Smooth muscle cell of the brain vasculature (primary cell): ENCODE data around the gene USP47.
A peak's percentile ranks its signal among the peaks of the same experiment; 100 is the strongest.

Experiments used
- DNase-seq: peaks from one replicate; pipeline ENCODE4 v3.0.0-alpha.2; 2012; ENCODE audit warnings: low read depth, low spot score

Gene USP47

DNA sequence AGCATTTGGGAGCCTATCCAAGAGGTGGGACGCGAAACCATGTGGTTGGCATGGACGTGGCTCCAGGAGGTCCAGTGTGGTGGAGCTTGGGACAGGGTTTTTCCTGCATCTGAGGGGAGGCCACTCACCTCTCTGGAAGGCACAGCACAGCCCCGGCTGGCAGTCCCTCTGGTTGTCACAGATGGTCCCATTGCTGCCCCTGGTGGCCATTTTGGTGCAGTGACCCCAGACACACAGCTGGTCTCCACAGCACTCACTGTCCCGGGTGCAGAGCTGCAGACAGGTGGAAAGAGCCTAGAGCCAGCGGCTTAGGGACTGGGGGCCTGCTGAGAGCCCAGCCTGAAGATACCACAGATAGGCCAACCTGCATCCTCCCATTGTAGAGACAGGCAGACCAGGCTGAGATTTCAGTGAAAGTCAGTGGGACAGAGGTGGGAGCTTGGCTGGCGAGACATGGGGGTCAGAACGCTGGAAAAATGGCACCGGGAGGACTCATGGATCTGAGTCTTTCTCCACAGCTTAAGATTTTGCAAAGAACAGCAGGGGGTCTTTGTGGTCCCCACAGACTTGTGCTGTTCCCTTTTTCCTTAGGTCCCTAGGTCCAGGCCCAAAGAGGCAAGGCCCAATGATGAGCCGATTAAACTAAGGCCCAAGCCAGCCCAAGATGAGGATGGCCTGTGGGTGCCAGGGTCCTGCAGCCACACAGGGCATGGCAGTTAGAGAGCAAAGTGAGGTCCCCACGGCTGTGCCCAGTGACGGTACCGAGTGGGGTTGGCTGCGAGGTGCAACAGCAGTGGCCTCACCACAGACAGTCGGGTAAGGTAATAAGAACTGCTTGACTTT, 125.3 kb downstream of the USP47 start:
- DNase-seq, result no peak

DNA sequence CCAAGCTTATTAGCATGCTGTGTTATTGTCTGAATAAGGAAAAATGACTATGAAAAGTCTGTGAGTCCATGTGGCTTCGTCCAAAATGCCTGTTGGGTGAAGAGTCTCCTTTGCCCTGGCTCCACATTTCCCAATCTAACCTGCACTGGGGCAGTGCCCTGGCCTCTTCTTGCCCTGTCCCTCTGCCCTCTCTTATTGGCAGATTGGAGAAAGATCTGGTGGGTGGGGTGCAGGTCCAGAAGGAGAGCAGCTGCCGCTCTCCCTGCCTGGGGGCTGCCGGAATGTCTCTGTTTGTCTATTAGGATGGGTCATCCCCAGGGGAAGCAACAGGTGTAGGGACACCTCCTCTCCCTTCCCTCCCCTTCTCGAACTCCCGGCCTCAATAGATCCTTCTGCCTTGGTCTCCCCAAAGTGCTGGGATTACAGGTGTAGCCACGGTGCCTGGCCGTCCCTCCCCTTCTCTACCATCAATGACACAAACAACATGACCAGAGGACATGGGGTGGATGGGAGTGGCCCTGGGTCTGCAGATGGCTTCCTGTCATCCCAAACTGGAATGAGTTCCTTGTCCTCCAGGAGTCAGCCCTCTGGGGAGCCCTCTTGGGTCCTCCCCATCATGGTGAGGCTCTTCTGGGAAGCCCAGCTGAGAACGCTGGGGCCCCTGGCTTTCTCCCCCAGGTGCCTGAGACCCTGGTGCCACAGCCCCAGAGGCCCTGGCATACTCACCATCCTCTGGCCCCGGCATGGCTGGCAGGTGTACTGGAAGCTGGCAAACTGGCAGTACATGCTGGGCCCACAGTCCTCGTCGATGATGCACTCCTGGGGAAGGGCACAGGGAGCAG, 126.1 kb downstream of the USP47 start:
- no peak for DNase-seq

DNA sequence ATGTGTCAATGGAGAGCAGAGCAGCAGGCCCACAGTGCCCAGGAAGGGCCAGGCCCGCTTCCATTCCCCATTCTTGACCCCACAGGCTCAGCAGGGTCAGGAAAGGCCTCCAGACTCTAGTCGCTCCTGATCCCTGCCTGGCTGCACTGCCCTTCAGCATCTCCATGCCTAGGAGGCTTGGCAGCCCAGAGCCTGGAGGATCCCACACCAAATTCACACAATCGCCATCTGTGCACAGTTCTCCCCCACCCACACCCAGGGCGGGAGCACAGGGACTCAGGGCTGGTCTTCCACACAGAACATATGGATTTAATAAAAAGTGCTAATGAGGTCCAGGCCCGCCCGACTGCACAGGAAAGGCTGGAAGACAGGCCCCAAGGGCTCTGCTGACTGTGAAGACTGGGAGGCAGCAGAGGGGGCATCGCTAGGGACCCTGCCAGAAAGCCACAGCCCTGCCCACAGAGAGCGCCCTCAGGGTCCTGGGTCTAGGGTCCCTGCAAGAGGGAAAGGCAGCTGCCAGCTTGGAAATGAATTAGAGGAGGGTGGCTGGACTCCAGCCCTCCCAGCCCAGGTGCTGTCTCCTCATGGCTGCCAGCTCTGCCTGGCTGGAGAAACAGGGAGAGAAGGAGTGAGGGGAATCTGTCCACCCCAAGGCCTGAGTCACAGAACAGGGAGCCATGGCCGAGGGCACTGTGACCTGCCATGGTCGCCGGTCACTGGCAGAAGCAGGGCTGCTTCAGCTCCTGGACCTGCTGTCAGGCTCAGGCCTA, 126.9 kb downstream of the USP47 start:
- DNase-seq, result no peak

DNA sequence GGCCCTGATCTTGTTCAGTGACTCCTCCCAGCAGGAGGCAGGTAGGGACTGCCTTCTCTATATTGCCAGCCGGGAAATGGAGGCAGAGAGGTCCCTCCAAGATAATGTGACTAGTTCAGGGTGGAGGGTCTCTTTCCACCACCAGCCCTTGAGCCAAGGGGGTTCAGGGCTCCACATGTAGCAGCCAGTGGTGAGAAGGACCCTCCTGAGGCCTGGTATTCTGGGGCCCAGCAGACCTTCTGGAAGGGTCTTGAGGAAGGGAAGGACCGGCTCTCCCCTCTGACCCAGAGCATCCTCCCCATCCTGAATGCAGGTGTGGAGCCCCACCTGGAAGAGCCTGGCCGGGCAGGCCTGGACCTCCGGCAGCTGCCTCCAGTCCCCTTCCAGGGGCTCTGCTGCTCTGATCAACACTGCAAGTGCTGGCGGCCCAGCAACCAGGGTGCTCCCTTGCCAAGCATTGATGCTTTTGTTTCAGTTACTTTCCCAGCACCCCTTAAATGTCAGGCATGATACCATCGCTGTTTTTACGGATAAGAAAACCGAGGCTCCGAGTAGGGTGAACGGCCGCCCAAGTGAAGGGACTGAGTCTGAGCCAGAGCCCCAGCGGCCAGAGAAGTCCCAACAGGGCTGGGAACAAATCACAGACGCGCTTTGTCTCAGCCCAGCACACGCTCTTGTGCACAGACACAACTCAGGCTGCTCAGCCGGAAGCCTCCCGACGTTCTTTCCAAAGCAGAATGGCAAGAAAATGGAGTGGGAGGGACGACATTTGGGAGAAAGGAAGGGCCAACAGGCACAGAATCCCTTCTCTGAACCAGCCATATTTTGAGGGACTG, 127.8 kb downstream of the USP47 start:
- DNase-seq, result no peak

DNA sequence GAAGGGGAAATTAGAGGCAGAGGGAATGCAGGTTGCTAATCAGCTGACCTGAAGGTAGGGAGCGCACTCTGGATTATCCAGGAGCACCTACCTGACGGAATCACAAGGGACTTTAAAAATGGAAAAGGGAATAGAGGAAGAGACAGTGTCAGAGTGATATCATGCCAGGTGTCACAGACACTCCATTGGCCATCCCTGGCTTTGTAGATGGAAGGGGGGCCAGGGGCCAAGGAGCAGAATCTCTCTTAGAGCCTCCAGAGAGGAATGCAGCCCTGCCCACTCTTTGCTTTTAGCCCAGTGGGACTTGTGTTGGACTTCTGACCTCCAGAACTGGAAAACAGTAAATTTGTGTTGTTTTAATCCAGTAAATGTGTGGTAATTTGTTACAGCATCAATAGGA, 128.8 kb downstream of the USP47 start:
- no peak for DNase-seq

DNA sequence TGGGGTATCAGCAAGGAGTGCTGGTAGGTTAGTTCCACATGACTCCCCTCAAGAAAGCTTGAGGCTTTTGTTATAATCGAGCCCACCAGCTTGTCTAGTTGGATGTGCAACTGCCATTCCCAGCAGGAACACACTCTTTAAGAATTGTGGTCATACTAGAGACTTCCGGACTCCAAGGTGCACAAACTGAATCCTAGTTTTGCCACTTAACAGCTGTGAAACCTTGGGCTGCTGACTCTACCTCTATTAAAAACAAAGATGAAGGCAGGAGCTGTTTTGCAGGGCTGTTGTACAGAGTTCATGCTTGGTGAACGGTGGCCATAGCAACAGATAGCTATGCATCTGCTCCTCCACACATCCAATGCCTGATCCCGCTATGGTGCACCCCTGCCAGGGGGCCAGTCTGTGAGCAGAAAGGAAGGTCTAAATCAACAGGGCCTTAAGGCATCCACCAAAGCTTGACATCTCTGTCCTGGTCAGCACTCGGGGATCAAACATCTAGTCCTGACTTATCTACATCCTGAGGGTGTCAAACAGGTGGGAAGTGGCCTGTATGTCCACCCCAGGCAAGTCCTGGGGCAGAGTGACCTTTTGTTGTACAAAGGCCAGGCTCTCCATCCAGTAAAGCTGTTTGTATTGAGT, 130.3 kb downstream of the USP47 start:
- DNase-seq, result no peak

DNA sequence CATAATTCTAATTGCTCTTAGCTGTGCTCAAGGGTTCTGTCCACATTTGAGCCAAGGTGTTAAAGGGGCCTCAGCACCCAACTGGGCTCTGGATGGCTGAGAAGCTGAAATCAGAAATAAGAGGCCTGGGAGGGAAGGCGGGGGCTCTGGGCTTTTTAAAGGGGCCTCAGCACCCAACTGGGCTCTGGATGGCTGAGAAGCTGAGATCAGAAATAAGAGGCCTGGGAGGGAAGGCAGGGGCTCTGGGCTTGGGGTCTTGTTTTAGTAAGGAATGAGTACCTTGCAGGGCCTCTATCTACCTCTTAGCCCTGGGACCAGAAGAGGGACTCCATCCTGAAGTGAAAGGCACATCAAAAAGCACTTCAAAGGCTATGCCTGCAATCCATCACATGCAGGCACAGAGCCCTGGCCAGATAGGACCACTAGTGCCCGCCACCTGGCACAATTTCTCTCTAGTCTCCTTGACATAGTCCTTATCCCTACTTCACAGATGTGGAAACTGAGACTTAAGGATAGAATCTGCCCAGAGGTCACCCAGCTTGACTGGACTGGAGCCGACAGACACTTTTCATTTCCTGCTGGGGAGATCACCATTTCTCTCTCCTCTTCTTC, 131.1 kb downstream of the USP47 start:
- DNase-seq, result no peak

DNA sequence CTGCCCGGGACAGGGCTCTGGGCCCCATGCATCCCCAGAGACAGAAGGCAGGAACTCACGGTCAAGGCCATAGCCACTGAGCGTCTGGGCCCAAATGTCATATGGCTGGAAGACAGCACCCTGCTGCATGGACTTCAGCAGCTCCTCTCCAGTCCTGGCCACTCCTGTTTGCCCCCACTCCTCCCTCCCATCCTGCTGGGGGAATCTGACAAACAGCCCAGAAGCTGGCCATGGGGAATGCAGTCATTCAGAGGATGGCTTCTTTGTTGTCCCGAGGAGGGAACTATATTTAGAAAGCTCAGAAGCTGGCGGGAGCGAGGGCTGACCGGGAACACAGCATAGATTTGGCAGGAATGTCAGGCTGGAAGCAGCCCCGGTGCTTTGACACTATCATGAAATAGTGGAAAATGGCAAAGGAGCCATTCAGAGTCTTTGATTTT, 131.6 kb downstream of the USP47 start:
- no peak for DNase-seq

DNA sequence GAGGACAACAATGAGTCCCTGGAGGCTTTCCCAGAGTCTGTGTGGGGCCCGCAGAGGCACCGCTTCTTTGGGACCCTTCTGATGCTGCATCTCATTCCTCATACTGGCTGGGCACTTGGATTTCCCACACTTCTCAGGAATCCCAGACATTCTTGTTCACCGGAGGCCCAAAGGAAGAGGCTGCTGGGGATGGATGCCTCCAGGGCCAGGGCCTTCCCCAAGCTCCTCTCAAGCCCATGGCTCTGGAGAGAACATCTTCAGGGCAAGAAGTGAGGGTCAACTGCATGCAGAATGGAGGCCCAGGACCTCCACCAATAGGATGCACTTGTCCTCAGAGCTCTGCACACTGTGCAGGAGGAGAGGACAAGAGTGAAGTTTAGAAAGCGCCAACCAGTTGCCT, 132.1 kb downstream of the USP47 start:
- no peak for DNase-seq

DNA sequence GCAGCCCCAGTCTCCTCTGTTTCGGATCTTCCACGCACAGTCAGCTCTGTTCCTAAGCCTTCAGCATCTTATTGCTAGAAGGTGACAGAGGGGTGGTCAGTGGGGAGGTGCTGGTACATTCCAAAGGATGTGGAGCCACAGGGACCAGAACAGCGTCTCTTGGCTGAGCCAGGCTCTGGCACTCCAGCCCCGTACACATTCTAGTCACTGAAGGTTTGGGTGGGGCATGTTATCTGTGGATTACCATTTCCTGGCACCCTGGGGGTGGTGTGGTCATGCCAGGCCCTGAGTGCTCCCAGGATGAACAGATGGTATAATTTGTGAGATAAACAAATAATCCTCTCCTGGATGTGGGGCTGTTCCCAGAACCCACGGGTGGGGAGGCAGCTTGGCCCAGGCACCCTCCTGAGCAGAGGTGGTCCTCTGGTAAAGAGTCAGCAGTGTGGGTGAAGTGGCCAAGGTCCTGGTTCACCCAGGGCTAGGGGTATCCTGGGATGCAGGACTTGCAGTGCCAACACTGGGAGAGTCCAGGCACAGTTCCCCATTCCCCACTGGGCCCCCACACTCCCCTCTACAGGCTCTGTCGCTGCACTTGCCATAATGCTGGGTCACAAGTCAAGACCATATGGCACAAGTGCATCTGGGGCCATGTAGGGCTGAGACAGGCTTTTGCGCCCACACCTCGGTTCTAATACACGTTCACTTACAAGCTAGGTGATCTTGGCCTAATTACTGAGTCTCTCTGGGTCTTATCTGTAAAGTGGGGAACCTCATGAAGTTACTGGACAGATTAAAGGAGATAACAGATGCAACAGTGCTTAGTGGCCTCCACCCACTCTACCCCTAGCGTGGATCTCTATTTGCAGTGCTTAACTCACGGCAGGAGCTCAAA, 133.7 kb downstream of the USP47 start:
- no peak for DNase-seq

DNA sequence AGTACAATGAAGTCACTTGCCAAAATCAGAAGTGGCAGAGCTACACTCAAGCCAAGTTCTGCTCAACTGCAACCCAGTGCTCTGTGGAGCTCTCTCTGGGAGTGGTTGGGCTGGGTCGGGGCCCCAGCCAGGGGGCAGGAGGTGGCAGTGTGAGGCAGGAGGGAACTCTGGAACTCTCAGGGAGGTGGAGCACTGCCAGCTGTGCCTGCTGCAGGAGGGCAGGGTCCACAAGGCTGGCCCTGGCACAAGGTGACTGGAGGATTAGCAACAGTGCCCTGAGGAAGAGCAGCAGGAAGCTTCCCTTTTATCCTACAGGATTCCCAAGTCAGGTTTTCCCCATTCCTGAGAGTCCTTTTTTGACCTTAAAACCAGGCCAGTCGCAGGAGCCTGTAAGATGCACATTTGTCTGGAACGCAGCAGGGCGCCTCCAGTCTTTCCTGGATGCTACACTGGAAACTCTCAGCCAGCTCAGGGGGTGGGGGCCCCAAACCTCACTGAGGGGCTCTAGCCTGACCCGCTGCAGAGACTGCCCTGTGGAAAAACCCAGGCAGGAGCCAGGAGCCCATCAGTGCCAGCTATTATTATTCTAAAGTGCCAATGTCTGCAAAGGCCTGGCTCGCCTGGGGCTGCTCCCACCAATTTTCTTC, 134.8 kb downstream of the USP47 start:
- no peak for DNase-seq

DNA sequence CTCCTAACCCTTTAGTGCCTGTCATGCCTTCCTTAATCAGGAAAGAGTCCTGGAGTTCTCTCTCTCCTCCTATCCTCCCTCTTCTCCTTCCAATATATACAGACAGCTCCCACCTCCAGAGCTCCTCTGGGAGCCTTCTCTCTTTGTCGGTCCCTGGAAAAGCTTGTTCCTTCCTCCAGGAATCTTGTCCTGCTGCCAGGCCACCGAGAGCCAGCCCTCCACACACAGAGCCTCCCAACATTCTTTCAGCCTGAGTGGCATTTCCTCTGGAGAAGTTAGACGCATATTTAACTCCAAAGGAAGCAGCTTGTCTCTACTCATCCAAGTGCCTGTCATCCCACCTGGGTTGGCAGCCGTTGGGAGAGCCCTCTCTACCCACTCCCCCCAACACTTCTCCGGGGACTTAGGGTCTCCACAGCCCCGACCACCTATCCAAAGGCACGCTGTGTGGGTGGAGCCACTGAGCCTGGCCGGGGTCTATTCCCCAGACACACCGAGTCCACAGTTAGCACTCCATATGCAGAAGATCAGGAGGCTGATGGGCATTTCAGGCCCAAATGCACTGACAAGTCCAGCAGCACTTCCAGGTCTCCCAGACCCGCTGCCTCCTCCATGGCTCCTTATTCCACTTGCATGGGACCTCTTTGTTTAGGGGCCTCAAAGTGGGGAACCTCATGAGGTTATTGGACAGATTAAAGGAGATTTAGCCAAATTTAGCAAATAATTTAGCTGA, 135.6 kb downstream of the USP47 start:
- DNase-seq, result no peak

DNA sequence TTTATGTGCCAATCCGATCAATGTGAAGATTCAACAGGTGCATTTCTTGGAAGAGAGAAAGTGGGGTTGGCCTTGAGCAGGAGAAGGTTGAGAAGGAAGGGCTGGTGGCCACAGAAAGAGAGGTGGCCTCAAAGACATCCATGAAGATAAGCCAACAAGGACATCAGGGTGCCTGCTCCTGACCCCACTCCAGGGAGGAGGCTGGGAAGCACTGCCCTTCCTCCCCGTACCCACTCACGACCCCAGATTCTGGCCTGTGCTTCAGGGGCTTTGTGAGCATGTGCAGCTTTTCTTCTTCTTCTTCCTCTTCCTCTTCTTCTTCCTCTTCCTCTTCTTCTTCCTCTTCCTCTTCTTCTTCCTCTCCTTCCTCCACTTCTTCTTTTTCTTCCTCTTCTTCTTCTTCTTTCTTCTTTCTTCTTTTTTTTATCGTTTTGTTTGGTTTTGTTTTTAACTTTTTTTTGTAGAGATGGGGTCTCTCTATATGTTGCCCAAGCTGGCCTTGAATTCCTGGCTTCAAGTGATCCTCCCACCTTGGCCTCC, 136.4 kb downstream of the USP47 start:
- no peak for DNase-seq

DNA sequence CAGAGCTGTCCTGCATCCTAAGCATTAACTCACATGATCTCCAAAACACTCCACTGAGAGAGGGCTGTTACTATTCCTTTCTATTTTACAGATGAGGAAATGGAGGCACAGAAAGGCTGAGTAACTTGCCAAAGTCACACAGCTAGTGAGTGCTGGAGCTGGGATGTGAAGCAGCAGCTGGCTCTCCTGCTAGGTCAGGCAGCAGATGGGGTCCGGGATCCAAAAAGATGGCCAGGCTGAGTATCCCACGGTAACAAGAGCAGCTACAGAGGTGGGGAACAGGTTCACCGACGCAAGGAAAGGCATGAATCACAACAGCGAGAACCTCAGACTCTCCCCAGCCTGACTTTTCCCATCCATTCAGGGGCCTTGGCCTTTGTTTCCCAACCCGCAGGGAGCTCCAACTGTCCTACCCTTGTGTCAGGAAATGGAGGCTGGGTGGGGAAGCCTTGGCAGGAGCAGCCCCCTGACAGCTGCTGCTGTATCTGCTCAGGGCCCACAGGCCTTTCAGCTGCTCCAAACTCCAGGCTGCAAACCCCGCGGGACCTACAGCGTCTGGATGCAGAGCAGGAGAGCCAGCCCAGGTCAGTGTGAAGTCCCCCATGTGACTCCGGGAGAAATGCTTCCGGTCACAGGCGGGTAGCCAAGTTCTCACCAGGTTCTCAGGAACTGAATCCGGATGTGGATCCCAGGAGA, 137.2 kb downstream of the USP47 start:
- peak; percentile 85 for DNase-seq

DNA sequence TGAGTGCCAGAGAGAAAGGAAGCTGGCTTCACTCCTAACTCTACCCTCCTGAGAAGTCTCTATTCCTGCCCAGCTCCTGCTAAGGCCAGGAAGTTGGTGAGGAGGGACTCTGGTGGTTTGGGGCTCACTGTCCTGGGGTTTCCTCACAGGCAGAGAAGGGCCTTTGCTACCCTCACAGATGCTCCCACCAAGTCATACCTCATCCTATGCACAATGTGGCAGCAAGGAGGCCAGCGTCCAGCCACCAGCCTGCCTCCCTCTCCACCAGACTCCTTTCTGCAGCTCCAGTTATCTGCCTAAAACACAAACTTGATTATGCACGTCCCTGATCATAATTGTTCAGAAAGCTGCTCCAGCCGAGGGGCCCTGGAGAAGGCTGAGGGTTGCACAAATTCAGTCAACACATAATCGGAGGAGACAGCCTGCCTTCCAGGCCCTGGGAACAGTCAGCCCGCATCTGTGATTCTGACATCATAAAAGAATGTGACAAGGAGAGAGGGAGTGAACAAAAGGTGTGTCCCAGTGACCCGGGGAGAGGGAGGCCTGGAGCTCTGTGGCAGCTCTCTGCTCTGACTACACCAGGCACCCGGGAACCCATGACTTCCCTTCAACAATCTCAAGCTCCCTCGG, 137.8 kb downstream of the USP47 start:
- no peak for DNase-seq

DNA sequence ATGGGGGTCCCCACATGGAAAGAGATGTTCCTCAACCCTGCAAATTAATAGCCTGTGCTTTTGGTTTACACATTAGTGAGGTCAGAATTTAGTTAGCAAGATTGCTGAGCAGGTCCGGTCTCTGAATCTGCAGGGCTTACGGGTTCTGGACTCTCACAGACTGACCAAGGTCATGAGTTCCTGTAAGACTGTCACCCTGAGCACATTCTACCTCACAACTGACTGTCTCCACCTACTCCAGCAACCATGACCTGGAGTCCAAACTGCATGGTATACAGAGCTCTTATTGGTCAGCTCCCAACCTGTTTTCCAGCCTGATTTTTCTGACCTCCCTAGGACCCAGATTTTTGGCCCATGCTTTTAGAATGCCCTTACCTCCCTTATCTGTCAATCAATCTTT, 138.4 kb downstream of the USP47 start:
- DNase-seq, result no peak
